Hindlimb muscle (tissue), 1 donor: Measurements from ENCODE around the gene CEP85L. TPM values are rescaled to one million over a fixed set of nuclear protein-coding genes. Genes with fewer than 3 reads are reported as not detected.

Experiments used
- DNase-seq: peaks from one replicate; pipeline ENCODE4 v3.0.0-alpha.2; 2013
- polyA plus RNA-seq: library from polyadenylated mRNA; unstranded; fragments of 120-200 nt; gene quantifications from one replicate; pipeline ENCODE4 v1.2.1, GENCODE V29; 2013; ENCODE audit not compliant: insufficient read length

Gene CEP85L
- polyA plus RNA-seq, 1 donor = 20.0 TPM

GRCh38 chr6:118618676-118619377 lies 32.6 kb downstream of the CEP85L start:
- no peak for DNase-seq

- DNase-seq = no peak
These were observed 34.0 kb downstream of the CEP85L start for GRCh38 chr6:118617417-118617816.

GRCh38 chr6:118611334-118611733 lies 40.1 kb downstream of the CEP85L start:
- DNase-seq = no peak

- DNase-seq = no peak
These were observed 44.5 kb downstream of the CEP85L start for GRCh38 chr6:118606858-118607257.

GRCh38 chr6:118606268-118606667 lies 45.1 kb downstream of the CEP85L start:
- no peak for DNase-seq

GRCh38 chr6:118603372-118603771 lies 48.0 kb downstream of the CEP85L start:
- no peak for DNase-seq

- DNase-seq = no peak
These were observed 49.1 kb downstream of the CEP85L start for GRCh38 chr6:118602300-118602699.

- no peak for DNase-seq
These were observed 53.1 kb downstream of the CEP85L start for GRCh38 chr6:118598324-118598723.

- DNase-seq = no peak
These were observed 53.8 kb downstream of the CEP85L start for GRCh38 chr6:118597636-118598035.

- no peak for DNase-seq
These were observed 54.5 kb downstream of the CEP85L start for GRCh38 chr6:118596774-118597320.

GRCh38 chr6:118594877-118595276 lies 56.5 kb downstream of the CEP85L start:
- no peak for DNase-seq

- no peak for DNase-seq
These were observed 59.5 kb downstream of the CEP85L start for GRCh38 chr6:118591897-118592296.

- DNase-seq = peak; percentile 9
These were observed 61.6 kb downstream of the CEP85L start for GRCh38 chr6:118589649-118590365.

GRCh38 chr6:118589186-118589585 lies 62.2 kb downstream of the CEP85L start:
- DNase-seq = no peak

- no peak for DNase-seq
These were observed 62.8 kb downstream of the CEP85L start for GRCh38 chr6:118588626-118589025.

- DNase-seq = no peak
These were observed 64.5 kb downstream of the CEP85L start for GRCh38 chr6:118586746-118587485.

- DNase-seq = no peak
These were observed 66.5 kb downstream of the CEP85L start for GRCh38 chr6:118584911-118585310.

- DNase-seq = no peak
These were observed 69.9 kb downstream of the CEP85L start for GRCh38 chr6:118581489-118581959.

GRCh38 chr6:118580585-118581419 lies 70.6 kb downstream of the CEP85L start:
- peak; percentile 10 for DNase-seq

GRCh38 chr6:118579786-118580185 lies 71.6 kb downstream of the CEP85L start:
- DNase-seq = no peak

- DNase-seq = no peak
These were observed 72.8 kb downstream of the CEP85L start for GRCh38 chr6:118578617-118579016.

GRCh38 chr6:118577972-118578371 lies 73.4 kb downstream of the CEP85L start:
- DNase-seq = no peak
